DMS53 treated with DMSO at 0.1 percent for 48 hours (cell line): Measurements from ENCODE around the gene FEZF2.

Source experiments
- DNase-seq: peaks from one replicate; lab custom pipeline; 2025; ENCODE audit not compliant: unreplicated experiment; lab: John Stamatoyannopoulos, UW

FEZF2 gene

GRCh38 chr3:62373714-62374333 lies 474 bp upstream of the FEZF2 start:
- DNase-seq = no peak

DNA sequence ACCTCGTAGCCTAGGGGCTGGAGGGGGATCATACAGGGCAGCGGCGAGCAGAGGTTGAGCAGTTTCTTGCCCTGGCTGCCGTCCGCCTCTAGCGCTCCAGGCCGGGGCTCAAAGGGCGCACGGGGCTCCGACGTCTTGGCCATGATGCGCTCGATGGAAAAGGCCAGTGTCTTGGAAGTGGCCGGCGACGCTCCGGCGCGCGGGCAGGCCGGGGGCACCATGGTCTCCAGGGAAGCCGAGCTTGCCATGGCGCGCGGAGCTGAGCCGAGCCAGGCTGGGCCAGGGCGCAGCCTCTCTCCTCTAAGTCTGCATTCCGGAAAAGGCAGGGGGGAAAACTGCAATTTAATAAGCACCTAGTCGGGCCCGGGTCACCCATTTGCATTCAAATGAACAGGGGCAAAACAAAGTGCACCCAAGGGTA lies 719 bp downstream of the FEZF2 start:
- no peak for DNase-seq

- DNase-seq = no peak
These were observed 1.4 kb downstream of the FEZF2 start for GRCh38 chr3:62371720-62372591.

DNA sequence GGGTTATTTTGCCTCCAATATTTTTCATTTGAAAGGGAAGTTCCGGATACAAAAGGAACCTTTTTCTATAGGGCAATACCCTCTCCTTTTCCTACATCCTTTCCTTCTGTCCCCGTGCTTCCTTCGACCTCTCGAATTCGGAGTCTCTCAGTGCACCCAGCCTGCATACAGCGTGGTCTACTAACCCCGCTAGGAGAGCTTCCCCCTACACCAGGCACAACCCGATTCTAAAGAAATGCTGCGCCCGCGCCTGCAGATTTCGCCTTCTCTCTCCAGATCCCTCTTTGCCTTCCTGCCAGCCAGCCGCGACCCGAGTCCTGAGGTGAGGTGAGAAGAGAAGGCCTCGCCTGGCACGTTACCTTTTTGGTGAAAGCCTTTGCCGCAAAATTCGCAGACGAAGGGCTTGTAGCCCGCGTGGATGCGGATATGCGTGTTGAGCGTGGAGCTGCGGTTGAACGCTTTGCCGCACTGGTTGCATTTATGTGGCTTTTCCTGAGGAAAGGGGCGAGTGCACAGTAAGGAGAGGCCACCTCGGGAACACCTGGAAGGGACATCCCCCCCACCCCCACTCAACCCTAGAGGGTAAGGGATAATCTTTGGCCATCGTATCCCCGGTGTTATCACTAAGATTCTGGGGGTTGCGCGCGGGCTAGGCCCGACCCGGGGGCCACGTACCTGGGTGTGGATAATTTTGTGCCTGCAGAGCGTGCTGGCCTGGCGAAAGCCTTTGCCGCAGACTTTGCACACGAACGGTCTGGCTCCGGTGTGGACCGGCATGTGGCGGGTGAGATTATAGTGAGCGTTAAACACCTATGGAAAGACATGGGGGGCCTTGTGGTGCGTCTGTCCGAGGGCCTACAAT lies 2.3 kb downstream of the FEZF2 start:
- DNase-seq = no peak

DNA sequence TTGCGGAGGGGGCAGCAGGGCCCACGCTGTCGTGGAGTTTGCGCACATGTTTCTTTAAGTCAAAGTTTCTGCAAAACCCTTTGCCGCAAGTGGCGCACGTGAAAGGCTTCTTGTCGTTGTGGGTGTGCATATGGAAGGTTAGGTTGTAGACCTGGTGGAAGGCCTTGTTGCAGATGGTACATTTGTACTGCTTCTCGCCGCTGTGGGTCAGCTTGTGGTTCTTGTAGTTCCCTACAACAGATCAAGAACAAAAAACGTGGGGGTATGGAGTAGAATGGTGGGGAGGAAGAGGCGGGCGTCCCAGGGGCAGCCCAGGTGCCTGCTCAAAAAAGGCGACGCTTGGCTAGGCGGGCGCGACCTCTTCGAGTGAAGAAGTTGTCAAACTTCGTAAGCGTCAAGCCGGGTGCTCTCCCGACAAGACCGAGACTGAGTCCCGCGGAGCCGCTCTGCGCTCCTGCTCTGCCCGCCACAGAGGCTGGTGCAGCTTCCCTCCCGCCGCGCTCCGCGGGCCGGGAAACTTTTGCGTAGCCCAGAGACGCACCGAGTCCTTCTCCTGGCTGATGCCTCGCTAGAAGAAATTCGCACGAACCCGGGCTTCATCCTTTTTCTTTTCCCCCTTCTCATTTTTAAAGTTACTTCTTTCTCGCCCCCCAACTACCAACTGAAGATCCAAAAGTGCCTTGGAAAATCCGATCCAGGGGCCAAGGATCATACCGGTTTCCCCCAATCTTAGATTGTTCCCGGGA lies 3.1 kb downstream of the FEZF2 start:
- no peak for DNase-seq

- no peak for DNase-seq
These were observed 3.9 kb downstream of the FEZF2 start for GRCh38 chr3:62369476-62369743.

DNA sequence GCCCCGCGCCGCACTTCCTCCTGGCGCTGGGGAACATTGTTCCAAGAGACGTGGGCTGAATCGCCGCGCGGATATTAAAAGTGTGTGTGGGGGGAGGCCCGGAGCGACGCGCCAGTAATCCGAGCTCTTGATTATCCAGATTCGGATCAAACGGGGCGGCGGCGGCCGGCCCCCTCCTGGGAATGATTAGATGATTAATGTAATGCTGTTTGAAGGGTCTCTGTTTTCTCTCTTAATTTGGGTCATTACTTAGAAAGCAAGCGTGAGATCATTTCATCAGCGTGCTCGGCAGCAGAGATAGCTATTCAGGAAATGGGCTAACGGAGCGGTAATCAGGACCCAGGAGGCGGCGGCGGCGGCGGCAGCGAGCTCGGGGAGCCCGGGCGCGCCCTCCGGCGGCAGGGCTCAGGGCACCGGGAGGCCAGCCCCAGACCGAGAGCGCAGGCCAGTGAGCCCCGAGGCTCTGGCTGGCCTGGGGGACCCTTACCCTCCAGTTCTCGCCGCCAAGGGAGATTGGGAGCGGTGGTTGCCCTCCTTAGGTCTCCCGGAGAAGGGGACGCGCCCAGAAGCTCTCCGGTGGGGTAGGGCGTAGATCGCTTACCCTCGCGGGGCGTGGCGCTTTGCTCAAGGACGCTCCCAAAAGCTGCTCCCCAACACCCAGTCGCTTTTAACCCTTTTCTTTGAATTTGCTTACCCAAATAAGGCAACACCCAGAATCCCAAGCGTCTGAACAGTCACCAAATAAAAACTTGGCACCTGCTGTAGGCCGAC lies 4.5 kb downstream of the FEZF2 start:
- no peak for DNase-seq

DNA sequence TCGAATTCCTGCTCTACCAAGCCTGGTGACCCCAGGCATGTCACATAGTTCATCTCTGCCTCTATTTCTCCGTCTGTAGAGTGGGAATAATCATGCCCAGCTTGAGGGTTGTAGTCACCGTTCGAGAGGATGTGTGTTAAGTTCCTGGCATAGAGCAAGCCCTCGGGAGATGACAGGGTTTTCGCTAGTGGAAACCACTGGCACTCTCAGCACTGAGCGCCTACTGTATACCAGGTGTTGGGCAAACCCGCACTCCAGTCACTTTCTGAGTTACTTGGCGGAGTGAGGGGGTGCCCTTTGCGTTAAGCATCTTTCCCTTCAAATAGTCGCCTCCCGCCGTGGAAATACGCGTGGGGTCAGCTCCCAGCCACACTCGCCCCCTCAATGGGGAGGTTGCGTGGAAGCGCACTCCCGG lies 5.1 kb downstream of the FEZF2 start:
- DNase-seq = no peak

- DNase-seq = no peak
These were observed 5.6 kb downstream of the FEZF2 start for GRCh38 chr3:62367763-62368195.

- no peak for DNase-seq
These were observed 7.2 kb downstream of the FEZF2 start for GRCh38 chr3:62366126-62366484.

DNA sequence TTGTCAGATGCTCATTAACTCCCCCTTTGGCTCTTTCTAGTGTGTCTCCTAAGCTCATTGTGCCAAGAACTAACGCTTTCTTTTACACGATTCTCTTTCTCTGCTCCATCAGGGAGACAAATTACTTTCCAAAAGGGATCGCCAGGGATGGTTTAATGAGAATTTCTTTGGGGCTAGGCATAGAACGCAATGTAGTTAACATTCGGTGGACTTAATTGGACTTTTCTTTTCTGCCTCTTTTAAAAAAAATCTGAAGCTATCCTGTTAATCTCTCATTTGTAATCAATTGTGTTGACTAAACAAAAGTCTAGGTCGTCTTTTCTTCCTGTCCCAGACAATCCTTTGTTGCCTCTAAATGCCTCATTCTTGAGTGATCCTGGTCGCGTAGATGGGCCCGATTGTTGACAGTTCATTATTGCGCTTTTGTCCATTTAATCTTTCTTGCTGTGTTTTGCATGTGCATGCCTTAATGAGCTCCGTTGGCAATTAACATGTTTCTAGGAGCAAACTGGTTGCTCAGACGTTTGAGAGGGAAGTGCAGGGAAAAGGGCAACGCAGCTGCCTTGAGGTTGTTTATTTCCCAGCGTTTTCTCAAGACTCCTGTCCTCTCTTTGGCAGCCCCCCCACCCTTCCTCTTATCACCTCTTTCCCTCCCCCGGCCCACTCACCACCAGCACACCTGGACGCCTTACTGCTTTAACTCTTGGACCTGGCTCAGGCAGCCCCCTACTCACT lies 7.8 kb downstream of the FEZF2 start:
- DNase-seq = no peak

DNA sequence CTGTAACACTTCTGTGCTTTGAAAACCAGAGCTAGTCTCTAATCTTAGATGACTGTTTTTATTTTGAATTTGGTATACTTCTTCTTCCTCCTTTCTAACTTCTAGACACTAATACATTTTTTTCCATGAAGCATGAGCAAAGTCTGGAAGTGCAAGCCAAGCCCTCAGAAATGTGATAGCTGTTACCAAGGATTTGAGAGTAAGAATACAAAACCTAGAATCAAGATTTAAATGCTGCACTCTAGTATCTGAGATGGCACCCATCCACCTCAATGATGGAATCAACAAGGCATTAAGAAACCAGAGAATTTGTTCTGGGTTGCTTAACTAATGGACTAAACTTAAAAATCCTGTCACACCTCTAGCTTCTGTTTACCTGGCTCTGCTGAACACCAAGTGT lies 9.2 kb downstream of the FEZF2 start:
- DNase-seq = no peak

DNA sequence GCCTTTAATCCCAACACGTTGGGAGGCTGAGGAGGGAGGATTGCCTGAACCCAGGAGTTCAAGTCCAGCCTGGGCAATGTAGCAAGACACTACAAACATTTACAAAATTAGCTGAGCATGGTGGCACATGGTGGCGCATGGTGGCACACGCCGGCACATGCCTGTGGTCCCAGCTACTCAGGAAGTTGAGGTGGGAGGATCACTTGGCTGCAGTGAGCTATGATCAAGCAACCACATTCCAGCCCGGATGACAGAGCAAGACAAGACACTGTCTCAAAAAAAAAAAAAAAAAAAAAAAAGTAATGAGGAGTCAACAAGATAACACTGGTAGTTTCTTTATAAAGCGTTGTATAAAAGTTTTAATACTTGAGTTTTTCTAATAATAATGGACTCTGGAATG lies 10.1 kb downstream of the FEZF2 start:
- no peak for DNase-seq

GRCh38 chr3:62361824-62362223 lies 11.5 kb downstream of the FEZF2 start:
- DNase-seq = no peak

GRCh38 chr3:62361261-62361660 lies 12.1 kb downstream of the FEZF2 start:
- no peak for DNase-seq

- DNase-seq = no peak
These were observed 13.8 kb downstream of the FEZF2 start for GRCh38 chr3:62359531-62359930.

GRCh38 chr3:62356356-62356755 lies 17.0 kb downstream of the FEZF2 start:
- DNase-seq = no peak

DNA sequence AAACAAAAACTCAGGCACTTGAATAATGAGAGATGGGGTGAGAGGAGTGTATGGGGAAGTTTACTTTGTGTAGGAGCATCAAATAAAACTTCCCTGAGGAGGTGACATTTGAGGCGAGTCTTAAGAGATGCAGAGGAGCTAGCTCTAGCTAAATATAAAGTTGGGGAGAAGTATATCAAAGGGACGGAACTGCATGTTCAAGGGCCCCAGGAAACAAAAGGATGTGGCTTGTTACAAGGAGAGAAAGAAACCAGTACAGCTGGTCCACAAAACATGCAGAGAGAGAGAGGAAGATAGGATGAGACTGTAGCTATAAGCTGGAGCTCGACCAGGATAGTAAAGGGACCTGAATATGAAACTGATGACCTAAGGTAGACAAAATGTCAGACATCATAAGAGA lies 17.6 kb downstream of the FEZF2 start:
- DNase-seq = no peak

- DNase-seq = no peak
These were observed 29.6 kb downstream of the FEZF2 start for GRCh38 chr3:62343755-62344154.

DNA sequence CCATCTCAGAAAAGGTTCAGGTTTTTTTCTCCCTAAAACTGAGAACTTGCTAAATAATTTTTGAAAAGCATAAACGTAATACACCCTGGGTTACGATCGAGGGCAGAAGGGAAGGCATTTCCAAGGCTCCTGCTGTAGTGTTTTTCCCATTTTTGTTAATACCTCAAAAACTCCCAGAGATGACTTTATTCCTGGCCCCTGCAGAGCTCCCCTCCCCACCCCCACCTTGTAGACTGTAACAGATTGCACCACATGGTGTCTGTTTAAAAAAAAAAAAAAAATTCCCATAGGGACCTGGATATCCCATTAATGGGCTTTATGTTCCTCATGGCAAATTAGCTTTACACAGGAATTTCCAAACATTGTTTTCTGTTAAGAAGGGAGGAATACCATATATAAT lies 38.2 kb downstream of the FEZF2 start:
- no peak for DNase-seq
